C4-2B (cell line): ENCODE data around the gene COL12A1.

Experiments
- H3K27ac ChIP-seq: fragments of 450-650 bp; 2 replicates; pipeline ENCODE4 v1.5.1; 2017
- ZFX ChIP-seq: fragments of 450-650 bp; IDR thresholded peaks from 2 replicates; pipeline ENCODE4 v1.6.1; 2017
- TF ChIP-seq, protein P1 (sequence below): fragments of 450-650 bp; conservative IDR thresholded peaks from 2 replicates; pipeline ENCODE4 v1.5.1; 2017; ENCODE audit warnings: mild to moderate bottlenecking

COL12A1 gene

GRCh38 chr6:75070244-75070643 lies 135.6 kb downstream of the COL12A1 start:
- TF ChIP-seq, protein P1, sequence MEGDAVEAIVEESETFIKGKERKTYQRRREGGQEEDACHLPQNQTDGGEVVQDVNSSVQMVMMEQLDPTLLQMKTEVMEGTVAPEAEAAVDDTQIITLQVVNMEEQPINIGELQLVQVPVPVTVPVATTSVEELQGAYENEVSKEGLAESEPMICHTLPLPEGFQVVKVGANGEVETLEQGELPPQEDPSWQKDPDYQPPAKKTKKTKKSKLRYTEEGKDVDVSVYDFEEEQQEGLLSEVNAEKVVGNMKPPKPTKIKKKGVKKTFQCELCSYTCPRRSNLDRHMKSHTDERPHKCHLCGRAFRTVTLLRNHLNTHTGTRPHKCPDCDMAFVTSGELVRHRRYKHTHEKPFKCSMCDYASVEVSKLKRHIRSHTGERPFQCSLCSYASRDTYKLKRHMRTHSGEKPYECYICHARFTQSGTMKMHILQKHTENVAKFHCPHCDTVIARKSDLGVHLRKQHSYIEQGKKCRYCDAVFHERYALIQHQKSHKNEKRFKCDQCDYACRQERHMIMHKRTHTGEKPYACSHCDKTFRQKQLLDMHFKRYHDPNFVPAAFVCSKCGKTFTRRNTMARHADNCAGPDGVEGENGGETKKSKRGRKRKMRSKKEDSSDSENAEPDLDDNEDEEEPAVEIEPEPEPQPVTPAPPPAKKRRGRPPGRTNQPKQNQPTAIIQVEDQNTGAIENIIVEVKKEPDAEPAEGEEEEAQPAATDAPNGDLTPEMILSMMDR = peak; percentile 12; the same call in 1 of the 2 replicates
- no peak for TF ChIP-seq ZFX
- no peak overlapping the region for H3K27ac ChIP-seq

GRCh38 chr6:75065523-75065922 lies 140.3 kb downstream of the COL12A1 start:
- TF ChIP-seq, protein P1 = 0 out of 2 replicates have a peak, but pooled peaks have one; percentile 5
- no peak for TF ChIP-seq ZFX

GRCh38 chr6:75052491-75052890 lies 153.4 kb downstream of the COL12A1 start:
- no peak for TF ChIP-seq ZFX
- H3K27ac ChIP-seq = no peak overlapping the region

More at GRCh38 chr6:75065523-75065922, 140.3 kb downstream of the COL12A1 start:
- H3K27ac ChIP-seq = no peak overlapping the region

GRCh38 chr6:75049308-75049707 lies 156.5 kb downstream of the COL12A1 start:
- no peak overlapping the region for H3K27ac ChIP-seq
- TF ChIP-seq, protein P1 = no peak
- TF ChIP-seq ZFX = no peak

- TF ChIP-seq ZFX = no peak
- TF ChIP-seq, protein P1 = no peak
- H3K27ac ChIP-seq = no peak overlapping the region
These were observed 161.0 kb downstream of the COL12A1 start for GRCh38 chr6:75044846-75045245.

DNA sequence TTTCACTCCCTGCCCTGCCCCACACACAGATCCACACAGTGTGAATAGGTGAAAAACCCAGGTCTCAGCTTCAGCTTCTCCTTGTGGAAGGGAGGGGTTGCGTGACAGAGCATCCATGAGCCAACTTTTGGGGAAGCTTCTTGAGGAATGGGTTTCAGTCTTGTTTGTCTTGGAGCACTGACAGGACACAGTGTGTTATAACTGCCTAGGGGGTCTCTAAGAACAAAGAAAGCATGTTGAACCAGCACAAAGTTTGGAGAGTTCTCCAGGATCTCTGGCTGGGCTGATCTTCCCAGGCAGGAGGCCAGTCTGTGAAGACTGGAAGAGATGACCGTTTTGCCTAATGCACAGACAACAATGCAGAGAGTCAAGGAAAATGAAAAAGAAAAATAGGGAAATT lies 164.5 kb downstream of the COL12A1 start:
- TF ChIP-seq, protein P1 = no peak
- no peak for TF ChIP-seq ZFX

More for the DNA sequence above, 164.5 kb downstream of the COL12A1 start:
- H3K27ac ChIP-seq = no peak overlapping the region
